ENCODE results near the gene CHPF2. TPM values are rescaled to one million over a fixed set of nuclear protein-coding genes. Genes with fewer than 3 reads are reported as not detected.
A peak's percentile ranks its signal among the peaks of the same experiment; 100 is the strongest.

The CHPF2 gene, protein sequence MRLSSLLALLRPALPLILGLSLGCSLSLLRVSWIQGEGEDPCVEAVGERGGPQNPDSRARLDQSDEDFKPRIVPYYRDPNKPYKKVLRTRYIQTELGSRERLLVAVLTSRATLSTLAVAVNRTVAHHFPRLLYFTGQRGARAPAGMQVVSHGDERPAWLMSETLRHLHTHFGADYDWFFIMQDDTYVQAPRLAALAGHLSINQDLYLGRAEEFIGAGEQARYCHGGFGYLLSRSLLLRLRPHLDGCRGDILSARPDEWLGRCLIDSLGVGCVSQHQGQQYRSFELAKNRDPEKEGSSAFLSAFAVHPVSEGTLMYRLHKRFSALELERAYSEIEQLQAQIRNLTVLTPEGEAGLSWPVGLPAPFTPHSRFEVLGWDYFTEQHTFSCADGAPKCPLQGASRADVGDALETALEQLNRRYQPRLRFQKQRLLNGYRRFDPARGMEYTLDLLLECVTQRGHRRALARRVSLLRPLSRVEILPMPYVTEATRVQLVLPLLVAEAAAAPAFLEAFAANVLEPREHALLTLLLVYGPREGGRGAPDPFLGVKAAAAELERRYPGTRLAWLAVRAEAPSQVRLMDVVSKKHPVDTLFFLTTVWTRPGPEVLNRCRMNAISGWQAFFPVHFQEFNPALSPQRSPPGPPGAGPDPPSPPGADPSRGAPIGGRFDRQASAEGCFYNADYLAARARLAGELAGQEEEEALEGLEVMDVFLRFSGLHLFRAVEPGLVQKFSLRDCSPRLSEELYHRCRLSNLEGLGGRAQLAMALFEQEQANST
- 10 to 100 TPM; 34.7 to 36.1 TPM for total RNA-seq

- peaks cover 31% of the 10 kb centered on the region for H3K36me3 Mint-ChIP-seq (ENCODE audit: low read depth)
- DNase-seq, result peak; percentile 95
- peak within 1 kb of the TSS; percentile 99 for H3K27ac Mint-ChIP-seq
- POLR2A ChIA-PET, result interaction anchor here (0.6 to 2.8 kb wide), 6 partner anchors 10 to 222 kb away, joined by 3 to 21 read pairs (median 4); partner anchors contain the start of gene H2BK1
- CTCF ChIA-PET, result interaction anchor here (0.6 to 3.7 kb wide), 5 partner anchors 12 to 108 kb away, joined by 3 to 55 read pairs (median 4); no protein-coding TSS in a partner anchor
- H3K9me3 Mint-ChIP-seq (ENCODE audit: insufficient read depth), result no peaks in the 10 kb centered on the region
- H3K27me3 Mint-ChIP-seq (ENCODE audit: low read depth), result no peaks in the 10 kb centered on the region
- peak; percentile 90 for ATAC-seq
- H3K4me3 Mint-ChIP-seq, result peak within 1 kb of the TSS; percentile 100
- peaks cover 41% of the 10 kb centered on the region for H3K4me1 Mint-ChIP-seq (ENCODE audit: low read depth)
These were observed at the start of gene CHPF2 for GRCh38 chr7:151232091-151232916. Gene CHPF2 (plus strand): TSS chr7:151232483. CDS start chr7:151234012, 1,529 bp downstream.

DNA sequence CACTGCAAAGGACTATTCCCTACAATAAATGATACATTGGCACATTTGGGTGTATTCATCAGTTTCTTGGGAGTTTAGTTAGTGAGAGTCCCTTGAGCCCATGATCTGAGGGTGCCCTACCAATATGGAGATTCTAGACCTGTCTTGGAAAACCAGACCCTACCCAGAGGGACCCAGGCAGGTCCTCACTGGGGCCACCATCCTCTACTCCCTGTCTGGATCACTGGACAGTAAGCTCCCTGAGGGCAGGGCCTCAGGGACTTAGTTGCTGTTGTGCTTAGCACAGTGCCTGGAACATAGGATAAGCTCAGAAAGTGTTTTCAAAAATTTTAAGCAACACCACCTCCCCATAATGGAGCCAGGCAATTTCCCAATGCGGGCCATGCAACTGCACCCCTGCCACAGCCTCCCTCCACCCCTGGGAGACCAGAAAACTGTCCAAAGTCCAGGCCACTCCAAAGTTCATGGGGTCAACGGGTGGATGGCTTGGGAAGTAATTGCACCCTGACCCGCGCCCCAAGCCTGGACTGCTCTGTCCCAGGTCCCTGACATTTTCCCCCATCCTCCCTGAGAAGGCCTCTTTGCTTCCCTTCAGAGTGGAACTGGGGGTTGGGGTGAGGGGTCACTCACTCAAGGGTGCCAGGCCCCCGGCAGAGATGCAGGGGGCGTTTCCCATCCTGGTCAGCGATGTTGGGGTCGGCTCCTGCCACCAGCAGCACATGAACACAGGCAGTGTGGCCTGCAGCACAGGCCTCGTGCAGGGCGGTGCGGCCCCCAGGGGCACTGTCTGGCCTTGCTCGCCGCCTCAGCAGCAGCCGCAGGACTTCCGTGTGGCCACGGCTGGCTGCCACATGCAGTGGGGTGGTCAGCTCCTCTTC is 46.3 kb upstream of the CHPF2 start:
- Mint-ChIP-seq H3K27me3 (ENCODE audit: low read depth) (peaks cover 13% of the 10 kb centered on the region), H3K9me3 (ENCODE audit: insufficient read depth) (no peaks in the 10 kb centered on the region), H3K4me3 (no peak overlapping the region), H3K27ac (no peak overlapping the region), H3K4me1 (ENCODE audit: low read depth) (no peaks in the 10 kb centered on the region), H3K36me3 (ENCODE audit: low read depth) (no peaks in the 10 kb centered on the region)
- CTCF ChIA-PET, result interaction anchor here (1.3 kb wide), 1 partner anchor 62 kb away, joined by 4 read pairs; no protein-coding TSS in a partner anchor
- ATAC-seq (no peak), DNase-seq (no peak)
- POLR2A ChIA-PET, result no interaction called here

- Mint-ChIP-seq H3K27ac (no peak within 1 kb of the TSS), H3K9me3 (ENCODE audit: insufficient read depth) (no peaks in the 10 kb centered on the region), H3K36me3 (ENCODE audit: low read depth) (no peaks in the 10 kb centered on the region), H3K27me3 (ENCODE audit: low read depth) (peaks cover 13% of the 10 kb centered on the region), H3K4me1 (ENCODE audit: low read depth) (no peaks in the 10 kb centered on the region), H3K4me3 (no peak within 1 kb of the TSS)
- ATAC-seq, result no peak
- CTCF ChIA-PET, result interaction anchor here (1.3 kb wide), 1 partner anchor 63 kb away, joined by 4 read pairs; no protein-coding TSS in a partner anchor
- DNase-seq, result no peak
- POLR2A ChIA-PET, result no interaction called here
These were observed 45.5 kb upstream of the CHPF2 start, which contains the start of gene ASB10 for GRCh38 chr7:151186640-151187408. Gene ASB10 (minus strand): TSS chr7:151187250. CDS start chr7:151187130, 120 bp downstream.

DNA sequence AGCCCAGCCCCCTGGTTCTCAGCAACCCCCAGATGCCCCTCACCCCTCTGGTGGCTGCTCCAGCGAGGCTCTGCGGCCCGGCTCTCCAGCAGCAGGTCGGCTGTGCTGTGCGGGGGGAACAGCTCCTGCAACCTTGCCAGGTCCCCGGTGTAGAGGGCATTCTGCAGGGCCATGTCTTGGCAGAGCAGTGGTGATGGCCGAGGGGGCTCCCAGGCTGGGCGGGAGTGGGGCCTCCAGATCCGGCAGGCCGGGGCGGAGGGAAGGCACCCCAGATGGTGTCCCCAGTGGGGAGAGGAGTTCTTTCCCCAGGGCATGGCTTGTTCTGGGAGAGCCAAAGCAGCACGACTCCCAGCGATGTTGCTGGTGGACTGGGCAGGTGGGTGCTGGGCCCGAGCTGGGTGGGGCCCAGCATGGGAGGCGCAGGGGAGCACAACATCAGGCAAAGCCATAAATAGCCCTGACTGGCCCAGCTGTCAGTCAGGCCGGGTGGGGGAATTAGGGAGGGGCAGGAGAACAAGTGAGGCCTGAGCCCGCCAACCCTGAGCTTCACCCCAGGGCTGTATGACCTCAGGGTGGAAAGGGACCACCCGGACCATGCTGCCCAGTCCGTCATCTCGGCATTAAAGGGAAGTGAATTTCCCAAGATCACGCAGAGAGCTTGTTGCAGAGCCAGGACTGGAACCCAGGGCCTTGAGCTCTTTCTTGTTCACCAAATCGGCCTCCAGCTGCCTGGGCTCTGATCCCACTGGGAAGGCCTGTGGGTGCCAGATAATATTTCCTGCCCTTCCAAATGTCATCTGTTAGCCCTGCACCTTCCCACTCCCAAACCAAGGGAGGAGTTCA is 44.7 kb upstream of the CHPF2 start:
- Mint-ChIP-seq H3K9me3 (ENCODE audit: insufficient read depth) (no peaks in the 10 kb centered on the region), H3K4me1 (ENCODE audit: low read depth) (no peaks in the 10 kb centered on the region), H3K27ac (no peak overlapping the region), H3K4me3 (no peak overlapping the region), H3K27me3 (ENCODE audit: low read depth) (peaks cover 10% of the 10 kb centered on the region), H3K36me3 (ENCODE audit: low read depth) (no peaks in the 10 kb centered on the region)
- POLR2A ChIA-PET, result no interaction called here
- CTCF ChIA-PET, result no interaction called here
- DNase-seq (no peak), ATAC-seq (no peak)

- no peaks in the 10 kb centered on the region for H3K36me3 Mint-ChIP-seq (ENCODE audit: low read depth)
- H3K27ac Mint-ChIP-seq, result no peak overlapping the region
- H3K4me3 Mint-ChIP-seq, result no peak overlapping the region
- ChIA-PET CTCF (no interaction called here), POLR2A (no interaction called here)
- no peaks in the 10 kb centered on the region for H3K9me3 Mint-ChIP-seq (ENCODE audit: insufficient read depth)
- ATAC-seq (no peak), DNase-seq (no peak)
- peaks cover 10% of the 10 kb centered on the region for H3K27me3 Mint-ChIP-seq (ENCODE audit: low read depth)
- no peaks in the 10 kb centered on the region for H3K4me1 Mint-ChIP-seq (ENCODE audit: low read depth)
These were observed 44.1 kb upstream of the CHPF2 start for GRCh38 chr7:151188252-151188542.

DNA sequence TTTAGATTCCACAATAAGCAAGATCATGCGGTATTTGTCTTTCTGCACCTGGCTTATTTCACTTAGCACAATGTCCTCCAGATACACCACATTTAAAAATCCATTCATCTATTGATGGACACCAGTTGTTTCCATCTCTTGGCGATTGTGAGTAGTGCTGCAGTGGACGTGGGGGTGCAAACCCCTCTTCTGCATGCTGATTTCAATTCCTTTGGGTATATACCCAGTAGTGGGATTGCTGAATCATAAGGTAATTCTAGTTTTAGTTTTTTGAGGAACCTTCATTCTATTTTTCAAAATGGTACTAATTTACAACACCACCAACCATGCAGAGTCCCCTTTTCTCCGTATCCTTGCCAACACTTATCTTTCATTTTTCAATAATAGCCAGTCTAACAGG is 43.2 kb upstream of the CHPF2 start:
- CTCF ChIA-PET, result no interaction called here
- ATAC-seq, result no peak
- Mint-ChIP-seq H3K4me3 (no peak overlapping the region), H3K36me3 (ENCODE audit: low read depth) (no peaks in the 10 kb centered on the region), H3K27me3 (ENCODE audit: low read depth) (peaks cover 10% of the 10 kb centered on the region), H3K4me1 (ENCODE audit: low read depth) (peaks cover 2% of the 10 kb centered on the region), H3K9me3 (ENCODE audit: insufficient read depth) (no peaks in the 10 kb centered on the region), H3K27ac (no peak overlapping the region)
- POLR2A ChIA-PET, result no interaction called here
- DNase-seq, result no peak

DNA sequence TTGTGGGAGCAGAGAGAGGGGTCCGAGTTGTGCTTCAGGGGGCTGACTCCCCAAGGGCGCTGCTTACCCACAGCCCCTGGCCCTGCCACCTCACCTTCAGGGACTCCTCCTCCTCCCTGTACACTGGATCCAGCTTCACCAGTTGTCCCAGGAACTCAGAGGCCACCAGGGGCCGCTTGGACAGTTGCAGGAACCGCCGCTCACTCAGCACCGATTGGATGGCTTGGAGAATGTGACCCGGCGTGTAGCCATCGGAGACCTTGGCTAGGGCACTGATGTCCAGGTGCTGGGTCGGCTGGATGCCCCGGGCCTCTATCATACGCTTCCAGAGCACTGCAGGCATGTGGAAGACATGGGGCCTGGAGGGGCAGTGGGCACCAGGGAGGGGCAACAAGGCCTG is 40.7 kb upstream of the CHPF2 start:
- ChIA-PET POLR2A (no interaction called here), CTCF (no interaction called here)
- Mint-ChIP-seq H3K27ac (no peak overlapping the region), H3K27me3 (ENCODE audit: low read depth) (peaks cover 20% of the 10 kb centered on the region), H3K4me1 (ENCODE audit: low read depth) (peaks cover 11% of the 10 kb centered on the region), H3K36me3 (ENCODE audit: low read depth) (no peaks in the 10 kb centered on the region), H3K9me3 (ENCODE audit: insufficient read depth) (no peaks in the 10 kb centered on the region), H3K4me3 (no peak overlapping the region)
- DNase-seq (no peak), ATAC-seq (no peak)

GRCh38 chr7:151192002-151192539 is 40.2 kb upstream of the CHPF2 start:
- no peak overlapping the region for H3K27ac Mint-ChIP-seq
- H3K9me3 Mint-ChIP-seq (ENCODE audit: insufficient read depth), result no peaks in the 10 kb centered on the region
- H3K27me3 Mint-ChIP-seq (ENCODE audit: low read depth), result peaks cover 20% of the 10 kb centered on the region
- no peak overlapping the region for H3K4me3 Mint-ChIP-seq
- H3K4me1 Mint-ChIP-seq (ENCODE audit: low read depth), result peaks cover 11% of the 10 kb centered on the region
- DNase-seq, result no peak
- CTCF ChIA-PET, result no interaction called here
- no peaks in the 10 kb centered on the region for H3K36me3 Mint-ChIP-seq (ENCODE audit: low read depth)
- POLR2A ChIA-PET, result interaction anchor here (0.6 kb wide), 1 partner anchor 9 kb away, joined by 5 read pairs; no protein-coding TSS in a partner anchor
- ATAC-seq, result no peak

- Mint-ChIP-seq H3K36me3 (ENCODE audit: low read depth) (no peaks in the 10 kb centered on the region), H3K4me1 (ENCODE audit: low read depth) (peaks cover 11% of the 10 kb centered on the region), H3K9me3 (ENCODE audit: insufficient read depth) (no peaks in the 10 kb centered on the region), H3K4me3 (no peak overlapping the region), H3K27me3 (ENCODE audit: low read depth) (peaks cover 17% of the 10 kb centered on the region), H3K27ac (no peak overlapping the region)
- ATAC-seq (no peak), DNase-seq (no peak)
- POLR2A ChIA-PET, result no interaction called here
- CTCF ChIA-PET, result no interaction called here
These were observed 38.9 kb upstream of the CHPF2 start for GRCh38 chr7:151193203-151193978.

Measured in activated CD8-positive, alpha-beta T cell treated with anti-CD3 and anti-CD28 coated beads, Interleukin-2, amount 10 ng/mL, durations not matched to agents 7 days and 5 days (primary cell).